Activated naive CD8-positive, alpha-beta T cell (primary cell): ENCODE measurements around the gene PDLIM1.

Experiments used
- H3K27ac Mint-ChIP-seq: one replicate; pipeline ENCODE4 v1.8.0; 2021; ENCODE audit warnings: mixed read lengths
- H3K27me3 Mint-ChIP-seq: one replicate; pipeline ENCODE4 v1.8.0; 2021; ENCODE audit warnings: mixed read lengths
- H3K36me3 Mint-ChIP-seq: one replicate; pipeline ENCODE4 v1.8.0; 2021; ENCODE audit warnings: mixed read lengths
- H3K4me1 Mint-ChIP-seq: one replicate; pipeline ENCODE4 v1.8.0; 2021; ENCODE audit warnings: low read depth, mixed read lengths
- H3K4me3 Mint-ChIP-seq: one replicate; pipeline ENCODE4 v1.8.0; 2021; ENCODE audit warnings: mild to moderate bottlenecking, mixed read lengths
- H3K9me3 Mint-ChIP-seq: one replicate; pipeline ENCODE4 v1.8.0; 2021; ENCODE audit warnings: low read depth, mixed read lengths

Gene PDLIM1

DNA sequence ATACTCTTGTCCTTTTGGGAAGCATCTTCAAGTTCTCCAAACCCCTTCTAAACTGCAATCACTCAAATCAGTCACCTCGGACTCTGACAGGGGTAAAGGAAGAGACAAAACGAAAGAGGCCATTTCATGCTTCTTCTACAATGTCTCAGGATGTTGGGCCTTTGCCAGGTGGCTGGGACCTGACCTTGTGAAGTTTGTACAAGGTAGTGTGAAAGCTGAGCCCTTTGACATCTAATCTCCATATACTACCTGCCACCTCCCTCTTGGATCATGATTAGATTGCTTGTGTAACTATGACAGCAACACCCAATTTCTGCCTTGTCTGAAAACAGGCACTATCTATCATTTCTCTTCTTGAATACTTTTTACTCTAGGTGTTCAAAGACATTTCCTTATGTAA is 35.1 kb upstream of the PDLIM1 start:
- no peak overlapping the region for H3K4me3 Mint-ChIP-seq
- H3K36me3 Mint-ChIP-seq: no peaks in the 10 kb centered on the region
- H3K4me1 Mint-ChIP-seq: no peaks in the 10 kb centered on the region
- no peaks in the 10 kb centered on the region for H3K9me3 Mint-ChIP-seq
- H3K27me3 Mint-ChIP-seq: no peaks in the 10 kb centered on the region
- no peak overlapping the region for H3K27ac Mint-ChIP-seq

DNA sequence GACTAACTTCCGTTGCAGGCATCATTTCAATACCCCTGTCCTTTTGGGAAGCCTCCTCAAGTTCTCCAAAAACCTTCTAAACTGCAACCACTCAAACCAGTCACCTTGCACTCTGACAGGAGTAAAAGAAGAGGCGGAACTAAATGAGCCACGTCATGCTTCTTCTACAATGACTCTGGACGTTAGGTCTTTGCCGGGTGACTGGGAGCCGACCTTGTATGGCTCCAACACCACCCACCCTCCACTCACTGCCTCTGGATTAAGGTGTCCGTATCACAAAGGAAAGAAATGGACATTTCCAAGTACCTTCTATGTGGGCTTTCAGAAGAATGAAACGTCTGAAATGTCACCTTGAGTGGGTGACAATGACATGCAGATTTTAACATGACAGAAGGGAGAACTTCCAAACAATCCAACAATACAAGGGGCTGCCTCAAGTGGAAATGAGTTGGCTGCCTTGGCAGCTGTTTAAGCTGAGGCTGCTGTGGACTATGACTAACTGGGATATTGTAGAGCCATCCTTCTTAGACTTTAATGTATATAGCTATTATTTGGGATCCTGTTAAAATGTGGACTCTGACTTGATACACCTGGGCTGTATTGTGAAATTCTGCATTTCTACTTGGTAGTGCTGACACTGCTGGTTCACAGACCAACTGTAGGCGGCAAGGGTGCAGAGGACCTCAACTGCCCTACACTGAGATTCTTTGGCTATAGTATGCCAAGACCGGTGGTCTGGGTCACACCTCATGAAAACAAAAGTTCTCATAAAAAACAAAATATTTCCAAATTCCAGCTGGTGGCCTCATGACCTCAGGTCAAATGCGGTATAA is 33.8 kb upstream of the PDLIM1 start:
- Mint-ChIP-seq H3K9me3 (no peaks in the 10 kb centered on the region), H3K27ac (no peak overlapping the region), H3K4me1 (no peaks in the 10 kb centered on the region), H3K36me3 (no peaks in the 10 kb centered on the region), H3K4me3 (no peak overlapping the region), H3K27me3 (no peaks in the 10 kb centered on the region)

GRCh38 chr10:95321554-95322301 is 30.9 kb upstream of the PDLIM1 start:
- H3K4me1 Mint-ChIP-seq: no peaks in the 10 kb centered on the region
- no peaks in the 10 kb centered on the region for H3K36me3 Mint-ChIP-seq
- no peaks in the 10 kb centered on the region for H3K27me3 Mint-ChIP-seq
- no peak overlapping the region for H3K4me3 Mint-ChIP-seq
- no peaks in the 10 kb centered on the region for H3K9me3 Mint-ChIP-seq
- no peak overlapping the region for H3K27ac Mint-ChIP-seq

DNA sequence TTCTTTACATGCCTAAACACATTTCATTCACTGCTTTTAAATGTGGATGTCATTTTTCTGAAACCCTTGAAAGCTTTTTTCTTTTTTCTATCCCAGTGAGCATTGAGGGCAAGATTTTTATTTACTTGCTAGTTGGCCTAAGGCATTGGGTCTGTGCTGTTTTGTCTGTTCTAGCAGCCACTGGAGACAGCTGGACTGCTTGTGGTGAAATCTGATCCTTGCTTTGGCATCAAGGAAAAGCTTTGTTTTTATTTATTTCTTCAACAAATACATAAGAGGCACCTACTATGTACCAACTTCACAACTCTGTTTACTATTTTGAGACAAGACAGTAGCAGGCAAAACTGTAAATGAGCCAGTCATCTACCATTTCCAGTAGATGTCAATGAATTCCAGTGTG is 28.4 kb upstream of the PDLIM1 start:
- Mint-ChIP-seq H3K36me3 (no peaks in the 10 kb centered on the region), H3K9me3 (no peaks in the 10 kb centered on the region), H3K27ac (no peak overlapping the region), H3K4me3 (no peak overlapping the region), H3K4me1 (no peaks in the 10 kb centered on the region), H3K27me3 (no peaks in the 10 kb centered on the region)

- Mint-ChIP-seq H3K27me3 (no peaks in the 10 kb centered on the region), H3K4me3 (no peak overlapping the region), H3K27ac (no peak overlapping the region), H3K9me3 (no peaks in the 10 kb centered on the region), H3K36me3 (no peaks in the 10 kb centered on the region), H3K4me1 (no peaks in the 10 kb centered on the region)
Measured at GRCh38 chr10:95315509-95315908, 24.7 kb upstream of the PDLIM1 start.

DNA sequence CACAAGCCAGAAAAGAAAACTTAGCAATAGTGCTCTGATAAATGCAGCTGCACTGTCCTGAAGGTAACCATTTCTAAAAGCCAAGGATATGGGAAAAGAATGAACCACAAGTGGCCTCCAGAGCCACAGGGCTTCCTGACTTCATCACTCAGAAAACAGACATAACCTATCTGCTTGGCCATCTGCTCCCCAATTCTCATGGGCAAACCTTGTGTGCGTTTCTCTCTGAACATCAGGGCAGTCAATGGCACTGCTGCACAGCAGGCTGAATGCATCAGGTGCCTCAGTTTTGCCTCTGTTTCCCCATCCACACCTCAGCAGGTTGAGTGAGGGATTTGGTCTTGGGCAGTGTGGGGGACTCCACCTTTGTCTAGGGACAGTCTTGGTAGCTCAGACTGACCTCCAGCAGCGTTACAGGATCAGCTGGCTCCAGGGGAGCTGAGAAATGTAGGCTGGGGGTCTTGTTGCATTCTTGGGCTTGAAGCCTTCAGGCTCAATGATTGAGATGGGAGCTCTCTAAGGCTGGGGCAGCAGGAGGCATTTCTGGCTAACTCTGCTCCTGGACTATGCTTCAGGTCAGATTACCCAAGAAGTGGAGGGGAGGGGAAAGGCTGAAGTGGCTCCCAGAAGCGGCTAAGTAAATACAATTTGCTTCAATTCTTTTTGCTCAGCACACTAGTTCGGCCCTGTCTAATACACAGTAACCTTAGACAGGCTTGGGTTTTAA is 23.6 kb upstream of the PDLIM1 start:
- Mint-ChIP-seq H3K4me1 (no peaks in the 10 kb centered on the region), H3K27ac (no peak overlapping the region), H3K4me3 (no peak overlapping the region)

DNA sequence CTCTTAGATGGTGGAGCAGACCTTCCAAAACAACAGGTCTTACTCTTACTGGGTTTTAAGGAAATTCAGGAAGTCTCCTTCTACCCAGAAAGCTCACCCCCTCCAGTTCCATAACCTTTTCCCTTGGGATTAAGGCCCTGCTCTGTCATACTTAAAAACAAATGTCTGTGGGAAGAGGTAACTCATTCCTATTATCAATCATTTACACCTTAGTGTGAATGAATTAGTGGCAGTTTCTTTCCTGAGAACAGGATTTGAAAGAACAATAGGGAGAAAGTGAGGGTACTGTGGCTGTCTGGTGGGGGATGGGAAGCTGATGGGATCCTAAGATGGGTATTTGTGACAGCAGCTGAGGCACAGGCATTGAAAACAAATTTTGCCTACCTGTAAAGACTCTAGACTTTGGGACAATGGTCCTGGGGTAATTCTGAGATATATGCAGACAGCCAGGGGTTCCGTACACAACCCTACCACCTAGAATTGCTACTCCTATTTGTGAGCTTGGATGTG is 22.2 kb upstream of the PDLIM1 start:
- Mint-ChIP-seq H3K4me3 (no peak overlapping the region), H3K36me3 (no peaks in the 10 kb centered on the region), H3K9me3 (no peaks in the 10 kb centered on the region), H3K4me1 (no peaks in the 10 kb centered on the region), H3K27me3 (no peaks in the 10 kb centered on the region), H3K27ac (no peak overlapping the region)

More for the DNA sequence above, 23.6 kb upstream of the PDLIM1 start:
- Mint-ChIP-seq H3K36me3 (no peaks in the 10 kb centered on the region), H3K27me3 (no peaks in the 10 kb centered on the region), H3K9me3 (no peaks in the 10 kb centered on the region)

GRCh38 chr10:95312257-95312656 is 21.5 kb upstream of the PDLIM1 start:
- H3K36me3 Mint-ChIP-seq: no peaks in the 10 kb centered on the region
- H3K27me3 Mint-ChIP-seq: no peaks in the 10 kb centered on the region
- no peak overlapping the region for H3K27ac Mint-ChIP-seq
- no peaks in the 10 kb centered on the region for H3K9me3 Mint-ChIP-seq
- no peak overlapping the region for H3K4me3 Mint-ChIP-seq
- H3K4me1 Mint-ChIP-seq: no peaks in the 10 kb centered on the region

- H3K27me3 Mint-ChIP-seq: no peaks in the 10 kb centered on the region
- no peak overlapping the region for H3K4me3 Mint-ChIP-seq
- H3K27ac Mint-ChIP-seq: no peak overlapping the region
Measured at GRCh38 chr10:95309958-95310357, 19.2 kb upstream of the PDLIM1 start.

DNA sequence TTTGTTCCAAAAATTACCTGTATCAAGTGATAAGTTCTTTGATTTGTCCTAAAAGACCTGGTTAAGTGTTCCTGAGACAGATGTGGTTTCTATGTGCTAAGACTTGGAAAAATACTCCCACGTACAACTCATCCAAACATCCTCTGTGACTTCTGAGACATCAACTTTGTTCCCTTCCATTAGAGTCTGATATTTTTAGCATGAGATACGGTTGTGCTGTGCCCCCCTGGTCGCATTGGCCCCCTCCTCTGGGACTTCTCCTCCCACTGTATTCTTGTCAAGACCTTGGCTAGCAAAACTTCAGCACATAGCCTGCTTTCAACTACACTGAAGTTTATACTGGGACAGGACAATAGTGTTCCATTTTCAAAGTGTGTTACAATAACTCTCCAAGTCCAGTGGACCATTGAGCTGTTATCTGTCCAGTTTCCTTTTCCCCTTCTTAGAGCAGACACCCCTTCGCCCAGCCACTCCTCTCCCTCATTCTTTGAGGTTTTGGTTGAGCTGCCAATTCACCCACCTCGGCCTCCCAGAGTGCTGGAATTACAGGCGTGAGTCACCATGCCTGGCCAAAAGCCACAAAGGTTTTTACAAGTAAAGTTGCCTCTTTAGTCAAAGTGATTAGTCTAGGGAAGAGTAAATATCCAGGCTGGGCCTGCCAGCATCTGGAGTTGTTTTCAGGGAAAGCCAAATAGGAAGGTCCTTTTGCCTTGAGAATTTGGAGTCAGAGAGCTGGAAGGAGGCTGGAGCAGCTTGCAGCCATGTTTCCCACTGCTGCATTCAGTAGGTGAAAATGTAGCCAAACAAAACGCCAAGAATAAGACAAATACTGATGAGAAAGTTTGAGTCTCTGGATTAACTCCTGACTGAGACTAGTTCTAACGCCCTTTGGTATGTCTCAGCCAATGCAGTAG is 17.8 kb upstream of the PDLIM1 start:
- H3K4me1 Mint-ChIP-seq: no peaks in the 10 kb centered on the region
- no peak overlapping the region for H3K27ac Mint-ChIP-seq
- no peak overlapping the region for H3K4me3 Mint-ChIP-seq
- H3K9me3 Mint-ChIP-seq: no peaks in the 10 kb centered on the region
- no peaks in the 10 kb centered on the region for H3K36me3 Mint-ChIP-seq
- no peaks in the 10 kb centered on the region for H3K27me3 Mint-ChIP-seq

More at GRCh38 chr10:95309958-95310357, 19.2 kb upstream of the PDLIM1 start:
- Mint-ChIP-seq H3K4me1 (no peaks in the 10 kb centered on the region), H3K9me3 (no peaks in the 10 kb centered on the region), H3K36me3 (no peaks in the 10 kb centered on the region)

DNA sequence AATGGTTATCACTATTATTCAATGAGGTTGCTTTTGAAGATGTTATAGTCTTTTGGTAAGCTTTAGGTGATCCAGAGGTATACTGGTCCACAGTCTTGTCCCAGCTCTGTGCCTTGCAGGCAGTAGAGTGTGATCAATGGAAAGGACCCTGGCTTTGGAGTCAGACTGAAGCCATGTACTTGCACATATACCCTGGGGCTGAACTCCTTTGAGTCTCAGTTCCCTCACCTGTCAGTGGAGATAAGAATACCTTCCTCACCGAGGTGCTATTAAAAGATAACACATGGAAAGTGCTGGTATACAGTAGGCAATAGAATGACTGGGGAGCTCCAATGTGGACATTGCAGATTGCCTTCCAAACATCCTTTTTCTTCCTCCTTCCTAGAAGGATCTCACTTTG is 16.0 kb upstream of the PDLIM1 start:
- Mint-ChIP-seq H3K27ac (no peak overlapping the region), H3K9me3 (no peaks in the 10 kb centered on the region), H3K36me3 (no peaks in the 10 kb centered on the region), H3K4me1 (no peaks in the 10 kb centered on the region), H3K27me3 (no peaks in the 10 kb centered on the region), H3K4me3 (no peak overlapping the region)

DNA sequence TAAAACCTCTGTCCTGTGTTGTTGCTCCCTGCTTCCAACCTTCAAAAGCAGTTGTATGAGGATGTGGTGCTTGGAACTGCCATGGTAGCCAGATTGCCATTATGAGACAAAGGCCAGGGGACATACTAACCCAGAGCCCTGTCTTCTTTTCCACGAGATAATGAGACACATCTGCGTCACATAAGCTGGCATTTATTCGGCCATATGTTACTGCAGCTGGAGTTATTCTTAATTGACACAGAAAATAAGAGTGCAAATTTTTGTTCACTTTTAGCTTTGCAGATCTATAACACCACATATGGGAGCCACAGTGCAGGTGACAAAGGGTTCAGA is 15.5 kb upstream of the PDLIM1 start:
- H3K36me3 Mint-ChIP-seq: no peaks in the 10 kb centered on the region
- H3K27ac Mint-ChIP-seq: no peak overlapping the region
- no peaks in the 10 kb centered on the region for H3K4me1 Mint-ChIP-seq
- no peaks in the 10 kb centered on the region for H3K9me3 Mint-ChIP-seq
- H3K27me3 Mint-ChIP-seq: no peaks in the 10 kb centered on the region
- no peak overlapping the region for H3K4me3 Mint-ChIP-seq

GRCh38 chr10:95305606-95306317 is 15.0 kb upstream of the PDLIM1 start:
- H3K4me3 Mint-ChIP-seq: no peak overlapping the region
- no peak overlapping the region for H3K27ac Mint-ChIP-seq
- no peaks in the 10 kb centered on the region for H3K9me3 Mint-ChIP-seq
- H3K27me3 Mint-ChIP-seq: no peaks in the 10 kb centered on the region
- no peaks in the 10 kb centered on the region for H3K4me1 Mint-ChIP-seq
- H3K36me3 Mint-ChIP-seq: no peaks in the 10 kb centered on the region

DNA sequence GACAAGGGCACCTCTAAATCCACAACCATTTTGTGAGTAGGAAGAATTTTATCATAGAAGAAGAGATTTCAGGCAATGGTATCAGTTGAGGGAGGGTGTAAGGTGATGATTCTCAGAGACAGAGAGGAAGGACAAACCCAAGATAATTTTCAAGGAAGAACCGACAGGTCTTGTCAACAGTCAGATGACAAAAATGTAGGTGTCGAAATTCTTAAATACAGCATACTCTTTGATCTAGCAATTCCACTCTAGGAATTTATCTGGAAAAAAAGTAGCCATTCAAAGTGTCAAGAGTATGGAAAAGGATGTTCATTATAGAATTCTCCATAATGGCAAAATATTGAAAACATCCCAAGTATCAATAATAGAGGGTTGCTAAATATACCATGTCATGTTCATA is 14.2 kb upstream of the PDLIM1 start:
- Mint-ChIP-seq H3K9me3 (no peaks in the 10 kb centered on the region), H3K4me3 (no peak overlapping the region), H3K27ac (no peak overlapping the region), H3K4me1 (no peaks in the 10 kb centered on the region), H3K27me3 (no peaks in the 10 kb centered on the region), H3K36me3 (no peaks in the 10 kb centered on the region)
